Brain (organoid and tissue), 1 donor: ENCODE measurements around the gene HMSD. TPM values are rescaled to one million over a fixed set of nuclear protein-coding genes. Genes with fewer than 3 reads are reported as not detected.

Source experiments
- polyA plus RNA-seq: library from polyadenylated mRNA; stranded (reverse); fragments of 350-450 nt; fragmentation: Illumina TruSeq; extraction: RNeasy Lipid Tissue Mini Kit (QIAGEN cat#74804); gene quantifications from one replicate; pipeline ENCODE4 v1.2.3, GENCODE V29; 2015; ENCODE audit warnings: low read depth, low replicate concordance; ENCODE audit not compliant: insufficient read depth

HMSD gene
- polyA plus RNA-seq, 1 donor from 2014 or later = 5.3 TPM

Other genes starting within 250 kb of the HMSD start
- gene SERPINB11, start 246.3 kb upstream of the HMSD start, polyA plus RNA-seq = not detected
- not detected for gene SERPINB7, start 173.9 kb upstream of the HMSD start, polyA plus RNA-seq
- not detected for gene SERPINB2, start 61.6 kb upstream of the HMSD start, polyA plus RNA-seq
- not detected for gene SERPINB10, start 41.3 kb upstream of the HMSD start, polyA plus RNA-seq
- gene SERPINB8, start 20.8 kb downstream of the HMSD start, polyA plus RNA-seq = 3.4 TPM
- gene LINC00305, start 199.8 kb downstream of the HMSD start, polyA plus RNA-seq = not detected